Activated CD8-positive, alpha-beta memory T cell treated with anti-CD3 and anti-CD28 coated beads, Interleukin-2, amount 50 U/mL, for 48 hours (primary cell): Measurements from ENCODE around the gene ICOSLG.
"Not testable (repeated sequence)": the region's sequence is repeated elsewhere in the genome, so short reads cannot be mapped to it uniquely, and the experiment has no call there.

Experiments used
- DNase-seq: peaks from one replicate; pipeline ENCODE4 v3.0.0-alpha.2; 2020

The ICOSLG gene, protein sequence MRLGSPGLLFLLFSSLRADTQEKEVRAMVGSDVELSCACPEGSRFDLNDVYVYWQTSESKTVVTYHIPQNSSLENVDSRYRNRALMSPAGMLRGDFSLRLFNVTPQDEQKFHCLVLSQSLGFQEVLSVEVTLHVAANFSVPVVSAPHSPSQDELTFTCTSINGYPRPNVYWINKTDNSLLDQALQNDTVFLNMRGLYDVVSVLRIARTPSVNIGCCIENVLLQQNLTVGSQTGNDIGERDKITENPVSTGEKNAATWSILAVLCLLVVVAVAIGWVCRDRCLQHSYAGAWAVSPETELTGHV

GRCh38 chr21:44240842-44241241 is at the start of gene ICOSLG:
ICOSLG (minus strand) TSS chr21:44240943; CDS start chr21:44240817, 126 bp downstream.
- not testable (repeated sequence) for DNase-seq

GRCh38 chr21:44289381-44290010 is 48.8 kb upstream of the ICOSLG start:
- DNase-seq: no peak

- DNase-seq: no peak
These were observed 47.7 kb upstream of the ICOSLG start for GRCh38 chr21:44288251-44289110.

DNA sequence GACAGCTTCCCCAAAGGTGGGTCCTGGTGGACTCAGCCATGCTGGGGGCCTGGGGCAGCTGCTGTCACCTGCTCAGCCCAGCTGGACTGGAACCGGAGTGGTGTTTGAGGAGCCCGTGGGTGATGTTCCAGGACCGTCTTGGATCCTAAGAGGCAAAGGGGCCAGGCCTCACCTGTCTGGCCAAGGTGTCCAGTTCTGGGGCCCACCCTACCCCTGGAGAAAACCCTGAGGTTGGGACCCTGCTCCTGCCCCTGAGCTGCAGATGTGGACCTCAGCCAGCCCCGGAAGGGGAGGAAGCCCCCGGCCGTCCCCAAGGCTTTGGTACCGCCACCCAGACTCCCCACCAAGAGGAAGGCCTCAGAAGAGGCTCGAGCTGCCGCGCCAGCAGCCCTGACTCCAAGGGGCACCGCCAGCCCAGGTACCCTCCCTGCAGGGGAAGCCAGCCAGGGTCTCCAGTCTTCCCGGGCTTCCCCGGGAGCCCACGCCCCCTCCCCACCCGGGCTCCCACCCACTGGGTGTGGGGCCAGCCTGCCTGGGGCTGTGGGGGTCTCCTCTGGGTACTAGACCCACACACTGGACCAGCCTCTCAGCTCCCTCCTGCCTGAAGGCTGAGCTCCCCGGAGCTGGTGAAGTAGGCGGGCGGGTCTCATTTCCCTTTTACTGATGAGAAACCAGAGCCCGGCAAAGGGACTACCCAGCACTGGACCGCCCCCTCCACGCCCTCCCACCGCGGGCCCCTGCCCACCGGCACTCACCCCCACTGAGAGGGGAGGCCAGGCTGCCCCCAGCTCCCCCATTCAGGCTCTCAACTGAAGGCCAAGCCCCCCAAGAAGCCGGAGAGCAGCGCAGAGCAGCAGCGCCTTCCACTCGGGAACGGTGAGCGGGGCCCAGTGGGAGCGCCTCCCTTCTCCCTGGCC is 46.2 kb upstream of the ICOSLG start:
- DNase-seq: no peak

- DNase-seq: no peak
These were observed 45.5 kb upstream of the ICOSLG start for GRCh38 chr21:44286086-44286715.

- no peak for DNase-seq
These were observed 44.6 kb upstream of the ICOSLG start, which contains the start of gene AIRE for GRCh38 chr21:44285138-44285992. AIRE (plus strand) TSS chr21:44285876; CDS start chr21:44286007, 131 bp downstream.

DNA sequence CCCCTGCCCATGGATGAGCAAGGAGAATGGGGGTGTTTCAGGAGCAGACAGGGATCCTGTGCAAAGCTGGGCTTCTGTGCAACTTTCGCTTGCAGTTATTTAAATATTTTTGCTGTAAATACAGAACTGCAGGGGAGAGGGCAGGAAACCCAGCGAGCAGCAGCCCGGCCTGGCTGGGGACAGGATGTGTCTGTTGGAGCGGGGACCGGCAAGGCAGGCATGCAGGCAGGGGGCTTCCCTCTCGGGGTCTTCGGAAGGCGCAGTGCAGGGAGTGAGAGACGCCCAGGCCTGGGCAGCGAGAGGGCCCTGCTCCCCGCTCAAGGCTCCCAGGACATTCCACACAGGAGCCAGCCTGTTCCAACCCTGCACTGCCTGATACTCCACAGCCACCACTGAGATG is 43.2 kb upstream of the ICOSLG start:
- no peak for DNase-seq

GRCh38 chr21:44283211-44283785 is 42.6 kb upstream of the ICOSLG start:
- not testable (repeated sequence) for DNase-seq

- no peak for DNase-seq
These were observed 41.6 kb upstream of the ICOSLG start for GRCh38 chr21:44282370-44282769.

GRCh38 chr21:44281801-44282200 is 41.1 kb upstream of the ICOSLG start:
- DNase-seq: no peak

DNA sequence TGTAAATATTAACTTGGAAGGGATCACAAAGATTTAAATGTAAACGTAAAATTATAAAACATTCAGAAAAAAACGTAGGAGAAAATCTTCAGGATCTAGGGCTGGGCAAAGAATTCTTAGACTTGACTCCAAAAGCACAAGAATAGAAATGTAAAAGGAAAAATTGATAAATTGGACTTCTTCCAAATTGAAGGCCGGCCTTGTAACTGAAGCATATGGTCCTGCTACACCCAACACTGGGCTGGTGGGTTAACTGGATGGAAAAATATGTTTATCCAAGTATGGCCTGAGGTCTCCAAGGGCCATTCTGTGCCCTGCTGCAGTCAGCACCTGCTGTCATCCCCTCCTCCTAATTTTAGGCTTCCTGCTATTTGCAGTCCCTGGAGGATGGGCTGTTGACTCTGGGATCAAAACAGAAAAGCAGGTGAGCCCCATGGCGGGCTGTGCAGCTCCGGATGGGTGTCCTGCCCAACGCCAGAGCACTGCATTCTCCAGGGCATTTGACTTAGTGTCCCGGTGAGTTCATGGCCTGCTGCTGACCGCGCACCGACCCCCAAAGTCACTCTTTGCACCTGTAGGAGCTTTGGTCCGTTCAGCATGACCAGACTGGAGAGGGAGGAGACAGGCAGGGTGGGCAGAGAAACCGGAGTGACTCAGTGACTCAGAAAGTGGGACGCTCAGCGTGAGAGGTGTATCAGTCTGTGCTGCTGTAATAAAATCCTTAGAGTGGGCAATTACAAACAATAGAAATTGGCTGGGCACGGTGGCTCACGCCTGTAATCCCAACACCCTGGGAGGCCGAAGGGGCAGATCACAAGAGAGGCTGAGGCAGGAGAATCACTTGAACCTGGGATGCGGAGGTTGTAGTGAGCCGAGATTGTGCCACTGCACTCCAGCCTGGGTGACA is 38.9 kb upstream of the ICOSLG start:
- DNase-seq: no peak

DNA sequence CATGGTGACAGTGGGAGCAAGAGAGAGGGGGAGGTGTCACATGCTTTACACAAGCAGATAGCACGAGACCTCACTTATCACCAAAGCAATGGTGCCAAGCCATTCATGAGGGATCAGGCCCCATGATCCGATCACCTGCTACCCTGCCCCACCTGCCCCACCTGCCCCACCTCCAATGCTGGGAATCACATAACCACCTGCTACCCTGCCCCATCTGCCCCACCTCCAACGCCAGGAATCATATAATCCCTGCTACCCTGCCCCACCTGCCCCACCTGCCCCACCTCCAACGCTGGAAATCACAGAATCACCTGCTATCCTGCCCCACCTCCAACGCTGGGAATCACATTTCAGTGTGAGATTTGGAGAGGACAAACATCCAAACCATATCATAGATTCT is 34.3 kb upstream of the ICOSLG start:
- DNase-seq: no peak

DNA sequence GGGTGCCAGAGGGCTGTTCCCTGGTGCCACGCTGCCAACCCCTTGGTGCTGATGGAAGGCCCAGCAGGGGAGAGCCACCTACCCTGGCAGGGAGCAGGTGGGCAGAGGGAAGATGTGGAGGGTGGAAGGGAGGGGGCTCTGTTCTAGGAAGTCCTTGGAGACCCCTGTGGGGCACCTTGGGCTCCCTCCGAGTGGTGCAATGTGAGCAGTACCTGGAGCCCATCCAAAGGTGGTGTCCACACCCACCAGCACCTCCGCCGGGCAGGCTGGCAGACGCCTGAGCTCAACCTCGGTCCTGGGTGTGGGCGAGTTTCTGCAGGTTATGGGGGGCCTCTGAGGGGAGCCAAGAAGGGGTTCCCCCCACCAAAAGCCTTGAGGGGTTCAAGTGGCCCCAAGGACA is 32.3 kb upstream of the ICOSLG start:
- DNase-seq: no peak

DNA sequence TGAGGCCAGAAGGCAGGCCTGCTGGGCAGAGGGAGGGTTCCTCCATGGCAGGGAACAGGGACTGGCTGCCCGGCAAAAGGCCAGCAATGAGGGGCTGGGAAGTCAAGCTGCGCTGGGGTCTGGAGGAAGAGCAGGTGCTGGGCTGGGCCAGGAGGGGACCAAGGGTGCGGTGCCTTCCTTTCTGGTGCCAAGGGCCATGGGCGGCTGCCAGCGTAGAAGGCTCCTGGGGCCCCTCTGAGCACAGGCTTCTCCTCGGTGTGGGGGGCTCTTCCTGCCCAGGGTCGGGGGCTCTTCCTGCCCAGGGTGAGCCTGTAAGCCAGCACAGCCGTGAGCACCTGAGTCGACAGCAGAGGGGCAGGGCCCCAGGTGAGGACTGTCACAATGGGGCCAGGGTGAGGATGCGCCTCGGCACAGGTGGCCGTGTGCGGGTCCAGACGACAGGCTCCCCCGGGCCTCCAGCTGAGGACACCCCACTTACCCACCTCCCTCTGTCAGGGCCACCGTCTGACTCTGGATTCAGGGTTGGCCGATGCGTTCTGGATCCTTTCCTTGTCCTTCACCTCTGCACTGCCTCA is 31.6 kb upstream of the ICOSLG start:
- no peak for DNase-seq

DNA sequence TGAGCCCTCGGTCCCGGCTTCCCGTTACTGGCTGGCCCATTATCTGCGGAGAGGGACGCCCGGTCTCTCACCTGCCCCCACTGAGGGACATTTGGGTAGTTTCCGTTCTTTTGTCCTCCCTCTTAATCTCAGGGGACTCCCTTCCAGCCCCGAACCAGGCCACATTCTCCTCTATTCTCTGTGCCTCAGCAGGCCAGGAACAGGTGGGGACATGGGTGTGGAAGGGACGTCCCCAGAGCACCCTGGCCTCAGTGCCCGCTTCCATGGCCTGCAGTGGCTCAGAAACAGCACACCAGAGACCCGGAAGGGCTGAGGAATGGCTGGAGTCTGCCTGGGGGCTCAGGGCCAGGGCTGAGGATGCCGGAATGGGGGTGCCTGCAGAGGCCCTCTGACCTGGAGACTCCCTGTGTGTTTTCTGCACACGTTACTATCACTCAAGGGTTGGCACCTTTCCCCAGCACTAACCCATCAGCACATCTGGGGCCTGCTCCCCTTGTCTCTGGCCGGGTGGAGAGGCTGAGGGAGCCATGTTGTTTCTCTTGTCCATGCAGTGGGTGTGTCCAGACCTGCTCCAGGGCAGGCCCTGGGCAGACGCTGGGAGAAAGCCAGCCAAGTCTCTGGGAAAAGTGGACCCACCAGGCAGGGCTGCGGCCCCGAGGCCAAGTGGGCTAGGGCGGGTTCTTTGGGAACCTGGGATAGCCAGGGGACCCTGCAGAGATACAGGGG is 31.0 kb upstream of the ICOSLG start:
- no peak for DNase-seq

- no peak for DNase-seq
These were observed 28.3 kb upstream of the ICOSLG start for GRCh38 chr21:44269090-44269489.

- DNase-seq: no peak
These were observed 27.0 kb upstream of the ICOSLG start for GRCh38 chr21:44267655-44268142.

DNA sequence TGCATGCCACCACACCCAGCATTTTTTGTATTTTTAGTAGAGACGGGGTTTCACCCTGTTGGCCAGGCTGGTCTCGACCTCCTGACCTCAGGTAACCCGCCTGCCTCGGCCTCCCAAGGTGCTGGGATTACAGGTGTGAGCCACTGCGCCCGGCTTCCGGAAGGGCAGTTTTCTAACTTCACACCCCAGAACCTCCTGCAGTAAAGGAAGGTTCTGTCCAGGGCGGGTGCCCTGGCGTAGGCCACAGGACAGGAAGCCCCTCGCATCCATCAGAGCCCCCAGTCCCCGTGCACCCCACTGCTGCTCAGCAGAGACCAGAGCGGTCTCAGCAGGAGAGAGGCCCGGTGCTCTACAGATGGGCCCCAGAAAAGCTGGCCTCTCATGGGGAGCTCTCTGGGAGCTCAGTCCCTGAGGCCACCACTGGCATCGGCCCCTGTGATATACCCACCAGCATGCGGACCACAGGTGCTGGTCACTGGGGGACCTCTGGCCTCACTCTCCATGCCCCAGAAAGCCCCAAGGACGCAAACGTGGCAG is 25.1 kb upstream of the ICOSLG start:
- no peak for DNase-seq
